ENCODE measurements around the gene C22orf42.

DNA sequence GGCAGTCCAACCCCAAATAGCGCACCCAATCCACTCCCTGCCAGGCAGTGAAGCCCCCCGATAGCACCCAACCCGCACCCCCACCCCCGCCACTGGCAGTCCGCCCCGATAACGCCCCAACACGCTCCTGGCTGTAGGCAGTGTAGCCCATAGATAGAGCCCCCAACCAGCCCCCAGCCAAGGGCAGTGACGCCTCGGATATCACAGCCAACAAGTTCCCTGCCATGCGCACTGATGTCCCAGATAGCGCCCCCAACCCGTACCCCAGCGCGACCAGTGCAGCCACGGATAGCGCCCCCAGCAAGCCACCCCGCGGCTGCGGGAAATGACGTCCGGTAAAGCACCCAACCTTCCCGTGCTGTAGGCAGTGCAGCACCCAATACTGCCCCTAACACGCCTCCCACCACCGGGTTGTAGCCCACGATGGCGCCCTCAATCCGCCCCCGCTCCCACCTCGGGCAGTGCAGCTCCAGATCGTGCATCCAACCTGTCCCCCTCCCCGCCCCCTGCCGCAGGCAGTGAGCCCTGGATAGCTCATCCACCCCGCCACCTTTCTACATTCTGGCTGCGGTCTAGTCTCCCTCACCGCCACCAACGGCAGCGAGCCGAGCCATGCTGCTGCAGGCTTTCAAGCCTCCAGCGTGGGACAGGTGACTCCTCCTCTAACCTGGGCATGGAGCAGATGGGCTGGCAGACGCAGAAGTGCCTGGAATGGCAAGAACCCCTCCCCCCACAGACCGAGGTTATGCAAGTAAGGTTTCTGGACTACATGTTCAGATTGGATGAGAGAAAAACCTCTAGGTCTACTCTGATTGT is 45.1 kb upstream of the C22orf42 start:
- TF ChIP-seq, protein P1, sequence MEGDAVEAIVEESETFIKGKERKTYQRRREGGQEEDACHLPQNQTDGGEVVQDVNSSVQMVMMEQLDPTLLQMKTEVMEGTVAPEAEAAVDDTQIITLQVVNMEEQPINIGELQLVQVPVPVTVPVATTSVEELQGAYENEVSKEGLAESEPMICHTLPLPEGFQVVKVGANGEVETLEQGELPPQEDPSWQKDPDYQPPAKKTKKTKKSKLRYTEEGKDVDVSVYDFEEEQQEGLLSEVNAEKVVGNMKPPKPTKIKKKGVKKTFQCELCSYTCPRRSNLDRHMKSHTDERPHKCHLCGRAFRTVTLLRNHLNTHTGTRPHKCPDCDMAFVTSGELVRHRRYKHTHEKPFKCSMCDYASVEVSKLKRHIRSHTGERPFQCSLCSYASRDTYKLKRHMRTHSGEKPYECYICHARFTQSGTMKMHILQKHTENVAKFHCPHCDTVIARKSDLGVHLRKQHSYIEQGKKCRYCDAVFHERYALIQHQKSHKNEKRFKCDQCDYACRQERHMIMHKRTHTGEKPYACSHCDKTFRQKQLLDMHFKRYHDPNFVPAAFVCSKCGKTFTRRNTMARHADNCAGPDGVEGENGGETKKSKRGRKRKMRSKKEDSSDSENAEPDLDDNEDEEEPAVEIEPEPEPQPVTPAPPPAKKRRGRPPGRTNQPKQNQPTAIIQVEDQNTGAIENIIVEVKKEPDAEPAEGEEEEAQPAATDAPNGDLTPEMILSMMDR (optimal IDR thresholded peaks at IDR 0.05 in 1 of 3, IDR thresholded peaks at IDR 0.05 in 1 of 3, conservative IDR thresholded peaks at IDR 0.05 in 1 of 3; ENCODE audit: extremely low read depth in 1 of 3, insufficient read depth in 2 of 3, low read length in 3 of 3): no peak
- TF ChIP-seq EZH2 (IDR thresholded peaks at IDR 0.05; ENCODE audit: low read length): no peak

Measured in keratinocyte (primary cell).